ENCODE results near the gene C1QA. TPM values are rescaled to one million over a fixed set of nuclear protein-coding genes. Genes with fewer than 3 reads are reported as not detected.

Gene C1QA
- total RNA-seq, 4 donors from 2014 or later, result 12.3 to 90.8 (median 28.7) TPM

DNA sequence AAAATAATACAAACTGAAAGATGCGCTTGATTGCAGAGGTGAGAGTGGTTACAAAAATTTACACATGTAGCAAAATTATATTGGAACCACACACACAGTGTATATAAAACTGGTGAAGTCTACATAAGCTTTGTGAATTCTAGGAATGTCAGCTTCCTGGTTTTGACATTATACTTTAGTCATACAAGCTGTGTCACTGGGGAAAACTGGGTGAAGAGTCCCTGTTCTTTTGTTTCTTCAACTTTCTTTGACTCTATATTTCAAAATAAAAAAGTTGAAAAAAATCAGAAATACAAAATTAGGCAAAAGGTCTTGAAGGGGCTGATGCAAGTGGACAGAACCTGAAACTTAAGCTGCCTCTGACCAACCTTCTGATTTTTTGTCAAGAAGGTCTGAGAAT is 10.0 kb downstream of the C1QA start:
- Histone ChIP-seq H3K27me3 (no peaks in the 10 kb centered on the region), H3K4me1 (no peaks in the 10 kb centered on the region), H3K36me3 (no peaks in the 10 kb centered on the region), H3K4me3 (peak overlapping the region in 1 of 4 donors; percentile 31), H3K9me3 (no peaks in the 10 kb centered on the region), H3K27ac (peak overlapping the region in 1 of 4 donors; percentile 22)
- DNase-seq, result no peak
- TF ChIP-seq POLR2A (IDR thresholded peaks at IDR 0.05), result no peak
- no peak for TF ChIP-seq CTCF (IDR thresholded peaks at IDR 0.05)

GRCh38 chr1:22650089-22650693 is 13.8 kb downstream of the C1QA start:
- Histone ChIP-seq H3K4me1 (no peaks in the 10 kb centered on the region), H3K9me3 (no peaks in the 10 kb centered on the region), H3K36me3 (no peaks in the 10 kb centered on the region), H3K27ac (no peak overlapping the region), H3K27me3 (no peaks in the 10 kb centered on the region), H3K4me3 (no peak overlapping the region)
- no peak for DNase-seq
- TF ChIP-seq POLR2A (IDR thresholded peaks at IDR 0.05) (no peak), CTCF (IDR thresholded peaks at IDR 0.05) (no peak)

DNA sequence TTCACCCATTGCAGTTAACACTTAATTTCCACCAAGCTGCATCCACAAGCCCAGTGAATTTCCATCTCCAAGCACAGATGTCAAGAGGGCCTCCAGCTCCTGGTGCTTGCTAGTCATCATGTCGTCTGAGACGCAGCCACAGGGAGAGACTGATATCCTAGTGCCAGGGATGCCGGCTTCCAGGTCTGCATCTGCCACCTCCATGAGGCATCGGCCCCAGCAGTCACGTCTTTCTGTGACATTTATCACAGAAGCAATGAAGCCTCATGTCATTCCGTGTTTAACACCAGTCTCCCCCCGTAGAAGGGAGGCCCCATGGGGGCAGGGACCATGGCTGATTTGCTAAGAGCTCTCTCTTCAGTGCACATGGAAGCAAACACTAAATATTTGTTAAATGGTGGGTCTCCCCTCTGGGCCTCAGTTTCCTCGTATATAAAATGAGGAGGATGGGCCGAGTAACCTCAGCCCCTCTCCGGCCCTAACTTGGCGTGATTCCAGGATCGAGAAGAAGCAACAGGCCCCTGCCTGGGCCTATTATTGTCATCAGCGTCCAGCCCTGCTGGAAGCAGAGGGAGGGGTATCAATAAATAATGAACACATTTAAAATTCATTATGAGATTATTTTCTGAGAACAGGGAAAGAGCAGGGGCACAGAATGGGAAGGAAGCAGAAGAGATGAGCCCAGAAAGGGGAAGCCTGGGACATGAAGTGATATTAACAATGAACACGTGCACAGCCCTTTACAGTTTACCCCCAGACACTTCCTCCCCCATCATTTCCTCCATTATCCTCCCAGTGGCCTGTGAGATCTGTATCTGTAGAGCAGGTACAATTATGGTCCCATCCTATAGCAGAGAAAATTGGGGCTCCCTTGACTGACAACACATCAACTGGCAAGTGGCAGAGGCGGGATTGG is 15.8 kb downstream of the C1QA start:
- Histone ChIP-seq H3K4me1 (no peaks in the 10 kb centered on the region), H3K27ac (no peak overlapping the region), H3K27me3 (no peaks in the 10 kb centered on the region), H3K4me3 (no peak overlapping the region), H3K9me3 (no peaks in the 10 kb centered on the region), H3K36me3 (no peaks in the 10 kb centered on the region)
- TF ChIP-seq POLR2A (IDR thresholded peaks at IDR 0.05) (no peak), CTCF (IDR thresholded peaks at IDR 0.05) (no peak)
- DNase-seq, result no peak

DNA sequence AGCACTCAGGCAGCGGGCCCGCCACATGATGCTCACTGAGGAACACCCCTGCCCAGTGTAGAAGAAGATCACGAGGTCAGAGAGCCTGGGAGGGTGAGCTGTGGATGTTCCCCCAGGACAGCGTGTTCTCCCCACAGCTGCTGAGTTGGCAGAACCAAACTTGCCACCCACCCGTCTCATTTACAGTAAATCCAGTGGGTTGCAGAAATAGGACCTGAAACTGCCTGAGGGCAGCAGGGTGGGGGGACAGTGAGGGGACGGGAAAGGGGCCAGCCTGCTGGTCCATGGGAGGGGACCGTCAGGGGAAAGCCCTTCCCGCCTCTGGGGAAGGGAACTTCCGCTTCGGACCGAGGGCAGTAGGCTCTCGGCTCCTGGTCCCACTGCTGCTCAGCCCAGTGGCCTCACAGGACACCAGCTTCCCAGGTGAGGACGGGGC is 16.5 kb downstream of the C1QA start, which contains the start of gene C1QB:
TSS of gene C1QB (plus strand) at position 356 of the 436 bp plus-strand sequence. CDS start 6,227 bp downstream, outside the sequence.
- H3K36me3 ChIP-seq, result no peaks in the 10 kb centered on the region
- TF ChIP-seq CTCF (IDR thresholded peaks at IDR 0.05) (no peak), POLR2A (IDR thresholded peaks at IDR 0.05) (no peak)
- peak within 1 kb of the TSS in 2 of 4 donors; percentile 30 to 48 for H3K27ac ChIP-seq
- H3K27me3 ChIP-seq, result no peaks in the 10 kb centered on the region
- no peaks in the 10 kb centered on the region for H3K9me3 ChIP-seq
- H3K4me1 ChIP-seq, result no peaks in the 10 kb centered on the region
- DNase-seq, result peak in 1 of 3 donors; percentile 55
- peak within 1 kb of the TSS in 2 of 4 donors; percentile 20 to 25 for H3K4me3 ChIP-seq

DNA sequence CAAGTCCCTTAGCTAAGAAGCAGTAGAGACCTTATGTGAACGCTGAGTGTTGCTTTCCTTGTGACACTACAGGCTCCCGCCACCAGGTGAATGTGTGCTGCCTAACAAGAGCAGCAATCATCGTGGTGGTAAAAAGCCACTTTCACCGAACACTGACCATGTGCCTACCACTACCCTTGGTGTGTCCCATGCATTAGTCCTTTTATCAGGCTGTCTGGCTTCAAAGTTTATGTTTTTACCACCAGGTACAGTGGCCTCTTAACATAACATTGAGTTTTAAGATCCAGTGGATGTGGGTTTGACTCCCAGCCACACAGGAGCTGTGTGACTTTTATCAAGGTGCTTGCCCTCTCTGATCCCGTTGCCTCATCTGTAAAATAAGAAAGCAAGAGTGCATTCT is 18.3 kb downstream of the C1QA start:
- DNase-seq, result no peak
- Histone ChIP-seq H3K4me3 (peak overlapping the region in 2 of 4 donors; percentile 7 to 20), H3K36me3 (no peaks in the 10 kb centered on the region), H3K9me3 (no peaks in the 10 kb centered on the region), H3K27me3 (no peaks in the 10 kb centered on the region), H3K27ac (no peak overlapping the region), H3K4me1 (no peaks in the 10 kb centered on the region)
- TF ChIP-seq POLR2A (IDR thresholded peaks at IDR 0.05) (no peak), CTCF (IDR thresholded peaks at IDR 0.05) (no peak)

All from Peyer's patch (tissue), 4 donors.